Activated T-cell treated with anti-CD3 and anti-CD28 coated beads for 4 hours (primary cell): ENCODE data around the gene LIPC.

Source experiments
- DNase-seq: peaks from one replicate; pipeline ENCODE4 v3.0.0-alpha.2; 2020

LIPC gene

GRCh38 chr15:58459560-58459959, 27.8 kb downstream of the LIPC start:
- no peak for DNase-seq

GRCh38 chr15:58460116-58460790, 28.5 kb downstream of the LIPC start:
- no peak for DNase-seq

DNA sequence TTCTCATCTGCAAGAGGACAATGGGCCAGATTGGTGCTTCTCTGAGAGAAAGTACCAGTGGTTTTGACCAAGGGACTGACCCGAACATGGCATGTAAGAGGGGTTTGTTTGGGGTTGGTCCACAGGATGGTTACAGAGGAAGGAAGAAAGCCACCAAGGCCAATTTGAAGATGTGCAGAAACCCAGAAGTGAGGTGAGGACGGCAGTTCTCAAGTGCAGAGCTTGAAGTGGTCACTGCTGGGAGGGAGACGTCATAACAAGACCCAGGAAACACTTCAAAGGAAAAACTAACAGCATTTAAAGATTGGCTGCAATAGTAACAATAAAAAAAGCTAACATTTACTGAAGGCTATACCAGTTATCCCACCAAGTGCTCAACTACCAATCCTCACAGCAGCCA, 29.1 kb downstream of the LIPC start:
- DNase-seq = no peak

DNA sequence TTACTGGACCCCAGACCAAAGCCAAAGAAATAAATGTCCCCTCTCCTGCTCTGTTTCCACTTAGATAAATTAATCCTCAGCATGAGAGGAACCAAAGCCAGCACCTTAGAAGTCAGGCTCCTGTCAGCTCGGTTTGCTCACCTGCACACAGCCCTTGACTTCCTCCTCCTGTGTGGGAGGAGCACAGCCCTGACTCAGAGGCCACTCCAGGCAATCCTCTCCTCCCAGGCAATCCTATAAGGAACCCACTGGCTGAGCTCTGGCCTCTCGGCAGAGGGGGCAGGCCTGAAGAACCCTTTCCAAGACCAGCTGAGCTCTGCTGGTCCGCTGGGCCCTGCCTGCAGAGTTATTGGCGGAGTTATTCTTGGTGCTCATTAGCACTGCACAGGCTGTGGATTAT, 30.8 kb downstream of the LIPC start:
- DNase-seq = no peak

- no peak for DNase-seq
These were observed 31.3 kb downstream of the LIPC start for GRCh38 chr15:58462973-58463663.

GRCh38 chr15:58463815-58464650, 32.2 kb downstream of the LIPC start:
- DNase-seq = no peak

DNA sequence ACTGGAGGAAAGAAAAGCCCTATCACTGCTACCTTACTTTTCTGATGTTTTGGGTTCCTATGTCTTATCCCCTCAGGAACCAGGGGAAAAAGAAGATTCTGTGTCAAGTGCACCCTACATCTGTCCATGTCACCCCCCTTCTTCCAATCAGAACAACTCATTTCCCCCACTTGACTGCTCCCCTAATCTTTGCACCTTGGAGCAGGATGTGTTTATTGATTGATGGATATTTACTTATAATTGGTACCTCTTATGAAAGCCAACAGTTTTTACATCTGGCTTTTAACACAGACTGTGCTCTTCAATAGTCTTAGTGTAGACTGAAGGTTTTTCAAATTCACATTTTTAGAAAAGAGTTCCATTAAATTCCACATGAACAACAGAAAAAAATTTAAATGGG, 33.3 kb downstream of the LIPC start:
- DNase-seq = no peak

GRCh38 chr15:58465866-58466517, 34.2 kb downstream of the LIPC start:
- DNase-seq = no peak

DNA sequence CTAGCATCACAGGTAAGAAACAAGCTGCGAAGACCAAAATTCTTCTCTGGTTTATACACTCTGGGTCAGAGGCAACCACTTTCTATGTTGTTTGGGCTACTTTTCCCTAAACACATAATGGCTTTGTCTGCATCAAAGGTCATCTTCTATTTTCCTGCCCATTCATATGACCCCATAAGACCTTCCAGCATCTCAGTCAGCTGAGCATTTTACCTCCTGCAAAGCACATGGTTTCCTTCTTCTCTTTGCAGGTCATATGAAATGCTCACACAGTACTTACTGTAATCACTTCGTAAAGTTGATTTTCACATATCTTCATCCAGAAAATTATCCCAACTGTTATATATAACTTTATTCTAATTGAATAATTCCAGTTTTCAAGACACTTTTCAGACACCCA, 34.8 kb downstream of the LIPC start:
- no peak for DNase-seq

- DNase-seq = no peak
These were observed 35.4 kb downstream of the LIPC start for GRCh38 chr15:58467121-58467721.

DNA sequence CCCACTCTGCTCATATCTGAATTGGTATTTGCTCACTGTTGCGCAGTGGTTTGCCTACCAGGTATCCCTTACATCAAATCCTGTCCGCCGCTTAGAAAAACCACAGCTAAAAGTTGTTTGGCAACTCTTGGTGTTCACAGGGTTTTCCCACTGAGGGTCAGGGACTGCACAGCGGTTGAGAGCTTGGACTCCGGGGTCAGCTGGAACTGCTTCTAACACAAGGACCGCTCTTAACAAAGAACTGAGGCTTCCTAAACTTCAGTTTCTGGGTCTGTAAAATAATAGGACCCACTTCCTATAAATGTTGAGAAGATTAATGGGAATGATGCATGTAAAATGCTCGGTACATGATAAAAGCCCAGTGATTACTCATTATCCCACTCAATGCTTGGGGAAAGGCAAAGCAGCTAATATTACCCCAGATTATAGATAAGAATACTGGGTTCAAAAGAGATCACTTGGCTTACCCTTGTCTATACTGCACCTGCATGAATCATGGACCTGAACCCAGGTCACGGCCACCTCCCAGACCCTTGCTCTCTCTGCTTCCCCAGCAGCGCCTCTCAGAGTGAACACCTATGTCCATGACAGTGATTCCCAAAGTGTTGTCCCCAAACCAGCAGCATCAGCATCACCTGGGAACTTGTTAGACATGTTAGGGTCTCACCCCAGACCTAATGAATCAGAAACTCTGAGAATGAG, 36.1 kb downstream of the LIPC start:
- no peak for DNase-seq

DNA sequence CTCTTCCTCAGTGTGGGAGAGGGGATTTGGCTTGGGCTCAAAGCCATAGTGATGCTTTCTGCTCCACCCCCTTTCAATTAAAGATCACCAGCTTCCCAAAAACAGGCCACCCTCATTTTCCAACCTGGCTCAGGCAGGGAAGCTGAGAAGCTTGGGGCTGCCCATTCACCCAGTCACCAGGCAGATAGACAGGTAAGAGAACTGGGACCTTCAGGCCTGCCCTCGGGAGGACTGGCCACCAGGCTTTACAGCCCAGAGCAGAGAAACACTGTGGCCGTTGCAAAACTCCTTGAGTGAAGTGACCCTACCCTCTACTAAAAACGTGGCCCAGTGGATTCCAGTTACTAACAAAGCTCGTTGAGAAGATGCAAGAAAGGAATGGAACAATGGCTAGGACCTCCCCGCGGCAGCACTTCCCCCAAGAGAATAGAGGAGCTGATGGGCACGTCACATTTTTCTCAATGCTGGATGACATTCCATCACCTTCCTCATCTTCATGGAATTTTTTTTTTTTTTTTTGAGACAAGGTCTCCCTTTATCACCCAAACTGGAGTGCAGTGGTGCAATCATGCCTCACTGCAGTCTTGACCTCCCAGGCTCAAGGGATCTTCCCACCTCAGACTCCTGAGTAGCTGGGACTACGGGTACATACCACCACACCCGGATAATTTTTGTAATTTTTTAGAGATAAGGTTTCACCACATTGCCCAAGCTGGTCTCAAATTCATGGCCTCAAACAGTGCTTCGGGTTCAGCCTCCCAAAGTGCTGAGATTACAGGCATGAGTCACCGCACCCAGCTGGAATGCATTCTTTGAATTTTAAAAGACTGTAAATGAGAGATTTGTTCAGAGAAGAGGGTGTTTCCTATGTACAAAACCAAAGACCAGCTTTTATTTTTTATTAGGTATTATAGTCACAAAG, 37.9 kb downstream of the LIPC start:
- no peak for DNase-seq

DNA sequence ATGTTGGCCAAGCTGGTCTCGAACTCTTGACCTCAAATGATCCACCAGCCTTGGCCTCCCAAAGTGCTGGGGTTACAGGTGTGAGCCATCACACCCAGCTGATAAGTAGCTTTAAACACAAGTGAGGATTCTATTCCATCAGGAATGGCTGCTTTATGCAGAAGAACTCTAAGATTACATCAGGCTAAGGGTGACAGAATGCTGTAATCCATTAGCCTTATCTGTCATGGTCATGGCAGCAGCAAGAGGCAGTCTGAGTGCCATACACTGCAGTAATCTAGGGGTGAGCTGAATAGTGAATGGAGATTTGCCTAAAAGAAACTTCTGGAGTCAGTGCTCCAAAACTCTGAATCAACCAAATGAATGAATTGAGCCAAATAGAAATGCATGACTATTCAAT, 39.6 kb downstream of the LIPC start:
- no peak for DNase-seq

DNA sequence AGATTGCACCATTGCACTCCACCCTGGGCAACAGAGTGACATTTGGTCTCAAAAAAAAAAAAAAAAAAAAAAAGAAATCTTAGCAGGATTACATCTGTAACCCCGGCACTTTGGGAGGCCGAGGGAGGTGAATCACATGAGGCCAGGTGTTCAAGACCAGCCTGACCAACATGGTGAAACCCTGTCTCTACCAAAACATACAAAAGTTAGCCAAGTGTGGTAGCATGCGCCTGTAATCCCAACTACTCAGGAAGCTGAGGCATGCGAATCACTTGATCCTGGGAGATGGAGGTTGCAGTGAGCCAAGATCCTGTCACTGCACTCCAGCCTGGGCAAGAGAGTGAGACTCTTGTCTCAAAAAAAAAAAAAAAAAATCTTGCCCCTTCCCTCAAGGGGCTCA, 40.4 kb downstream of the LIPC start:
- DNase-seq = no peak

DNA sequence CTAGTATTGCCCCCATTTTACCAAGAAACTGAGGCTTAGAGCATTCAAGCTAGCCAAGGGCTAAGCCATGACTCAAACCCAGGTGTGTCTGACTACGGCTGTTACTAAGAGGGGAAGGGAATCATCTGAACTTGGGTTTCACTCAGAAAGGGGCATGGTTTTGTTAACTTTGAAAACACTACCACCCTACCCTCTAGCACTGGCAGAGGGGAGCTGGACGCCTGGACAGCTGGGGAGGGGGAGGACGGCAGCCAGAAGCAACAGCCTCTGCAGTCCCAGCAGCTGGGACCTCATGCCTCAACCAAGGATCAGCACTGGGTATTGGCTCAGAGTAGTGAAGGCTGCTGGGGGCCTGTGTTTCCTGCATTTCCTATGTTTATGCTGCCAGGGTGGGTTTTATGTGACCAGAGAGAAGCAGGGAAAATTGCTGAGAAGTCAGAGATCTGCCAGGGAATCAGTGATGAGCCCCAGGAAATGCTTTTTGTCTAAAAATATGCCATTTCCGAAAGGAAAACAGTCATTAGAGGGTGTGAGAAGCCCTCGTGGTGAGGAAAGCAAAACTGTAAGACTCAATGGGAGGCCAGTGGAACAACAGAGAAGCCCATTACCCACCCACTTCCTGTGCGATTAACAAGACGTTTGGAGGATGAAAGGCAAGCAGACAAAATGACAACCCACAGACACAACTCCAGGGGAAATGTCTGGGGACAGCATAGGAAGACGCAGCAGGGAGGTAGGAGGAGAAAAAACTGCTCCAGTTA, 41.2 kb downstream of the LIPC start:
- DNase-seq = no peak

DNA sequence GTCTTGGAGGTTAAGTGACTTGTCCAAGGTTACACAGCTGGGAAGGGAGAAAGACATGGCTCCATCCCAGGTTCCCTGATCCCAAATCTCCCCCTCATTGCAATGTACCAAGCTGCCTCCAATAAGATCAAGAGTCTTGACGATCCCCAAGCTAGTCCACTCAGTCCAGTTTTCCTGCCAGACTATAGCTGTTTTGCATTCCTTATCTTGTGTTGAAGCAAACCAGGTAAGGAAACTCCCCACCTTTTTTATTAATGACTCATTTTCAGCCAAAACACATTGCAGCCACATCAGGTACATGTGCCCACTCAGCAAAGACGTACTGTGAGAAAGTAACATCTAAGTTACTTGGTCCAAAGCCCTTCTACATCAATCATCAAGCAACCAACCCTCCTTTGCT, 41.9 kb downstream of the LIPC start:
- no peak for DNase-seq

DNA sequence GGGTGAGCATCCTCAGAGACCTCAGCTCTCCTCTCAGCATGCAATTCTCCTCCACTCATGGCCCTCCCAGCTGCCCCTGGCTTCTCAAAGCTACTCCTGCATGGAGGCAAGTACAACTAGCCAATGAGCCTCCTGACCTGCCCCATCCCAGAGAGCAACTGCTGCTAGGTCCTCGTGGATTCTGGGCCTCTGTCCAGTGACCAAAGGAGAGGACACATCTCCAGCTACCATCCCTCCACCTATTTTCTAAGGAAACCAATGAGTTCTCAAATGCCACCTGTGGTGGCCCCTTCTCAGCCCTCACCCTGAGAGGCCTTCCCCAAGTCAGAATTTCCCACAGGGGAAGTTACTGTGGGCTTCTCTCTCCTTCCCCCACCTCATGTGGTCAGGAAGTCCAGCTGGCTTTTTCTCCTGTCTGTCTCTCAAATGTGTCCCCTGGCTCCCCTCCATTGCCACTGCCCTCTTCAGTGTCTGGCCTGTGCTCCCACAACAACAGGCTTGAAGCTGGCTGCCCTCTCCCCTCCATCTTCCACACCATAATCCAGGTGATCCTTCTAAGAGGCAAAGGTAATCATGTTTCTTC, 43.0 kb downstream of the LIPC start:
- no peak for DNase-seq

GRCh38 chr15:58475573-58476524, 44.1 kb downstream of the LIPC start:
- no peak for DNase-seq
